Iris pigment epithelial cell (primary cell): Measurements from ENCODE around the gene SLC20A1.
"Not testable (repeated sequence)": the region's sequence is repeated elsewhere in the genome, so short reads cannot be mapped to it uniquely, and the experiment has no call there.

Source experiments
- DNase-seq: peaks from one replicate; pipeline ENCODE4 v3.0.0-alpha.2; 2011; ENCODE audit warnings: low read depth

Gene SLC20A1

GRCh38 chr2:112683550-112684414 is 38.0 kb downstream of the SLC20A1 start:
- no peak for DNase-seq

- no peak for DNase-seq
Measured at GRCh38 chr2:112684415-112684775, 38.7 kb downstream of the SLC20A1 start.

GRCh38 chr2:112685271-112685884 is 39.6 kb downstream of the SLC20A1 start:
- DNase-seq, result no peak

- no peak for DNase-seq
Measured at GRCh38 chr2:112686348-112687217, 40.8 kb downstream of the SLC20A1 start.

- no peak for DNase-seq
Measured at GRCh38 chr2:112687522-112687921, 41.8 kb downstream of the SLC20A1 start.

- DNase-seq, result peak; percentile 33
Measured at GRCh38 chr2:112688086-112688880, 42.5 kb downstream of the SLC20A1 start.

GRCh38 chr2:112690853-112691401 is 45.2 kb downstream of the SLC20A1 start:
- DNase-seq, result peak; percentile 76

GRCh38 chr2:112691881-112692281 is 46.1 kb downstream of the SLC20A1 start:
- no peak for DNase-seq

- DNase-seq, result peak; percentile 98
Measured at GRCh38 chr2:112692495-112692911, 46.8 kb downstream of the SLC20A1 start.

- no peak for DNase-seq
Measured at GRCh38 chr2:112692918-112693317, 47.2 kb downstream of the SLC20A1 start.

- DNase-seq, result no peak
Measured at GRCh38 chr2:112693596-112693995, 47.9 kb downstream of the SLC20A1 start.

- DNase-seq, result no peak
Measured at GRCh38 chr2:112694182-112694581, 48.4 kb downstream of the SLC20A1 start.

GRCh38 chr2:112698834-112699515 is 53.2 kb downstream of the SLC20A1 start:
- DNase-seq, result no peak

GRCh38 chr2:112699984-112700667 is 54.4 kb downstream of the SLC20A1 start:
- DNase-seq, result peak; percentile 28

- no peak for DNase-seq
Measured at GRCh38 chr2:112701052-112701451, 55.3 kb downstream of the SLC20A1 start.

- DNase-seq, result no peak
Measured at GRCh38 chr2:112703684-112704083, 57.9 kb downstream of the SLC20A1 start.

GRCh38 chr2:112705575-112705974 is 59.8 kb downstream of the SLC20A1 start:
- peak; percentile 26 for DNase-seq

GRCh38 chr2:112706170-112706664 is 60.5 kb downstream of the SLC20A1 start:
- peak; percentile 87 for DNase-seq

GRCh38 chr2:112706947-112707346 is 61.2 kb downstream of the SLC20A1 start:
- DNase-seq, result not testable (repeated sequence)

- no peak for DNase-seq
Measured at GRCh38 chr2:112708968-112709367, 63.2 kb downstream of the SLC20A1 start.
